ENCODE measurements around the gene DRD5. TPM values are rescaled to one million over a fixed set of nuclear protein-coding genes. Genes with fewer than 3 reads are reported as not detected.

DRD5 gene
- total and polyA plus RNA-seq, 2 donors (not counting 1 experiment from before 2014, with no cell fraction given) = not detected

DNA sequence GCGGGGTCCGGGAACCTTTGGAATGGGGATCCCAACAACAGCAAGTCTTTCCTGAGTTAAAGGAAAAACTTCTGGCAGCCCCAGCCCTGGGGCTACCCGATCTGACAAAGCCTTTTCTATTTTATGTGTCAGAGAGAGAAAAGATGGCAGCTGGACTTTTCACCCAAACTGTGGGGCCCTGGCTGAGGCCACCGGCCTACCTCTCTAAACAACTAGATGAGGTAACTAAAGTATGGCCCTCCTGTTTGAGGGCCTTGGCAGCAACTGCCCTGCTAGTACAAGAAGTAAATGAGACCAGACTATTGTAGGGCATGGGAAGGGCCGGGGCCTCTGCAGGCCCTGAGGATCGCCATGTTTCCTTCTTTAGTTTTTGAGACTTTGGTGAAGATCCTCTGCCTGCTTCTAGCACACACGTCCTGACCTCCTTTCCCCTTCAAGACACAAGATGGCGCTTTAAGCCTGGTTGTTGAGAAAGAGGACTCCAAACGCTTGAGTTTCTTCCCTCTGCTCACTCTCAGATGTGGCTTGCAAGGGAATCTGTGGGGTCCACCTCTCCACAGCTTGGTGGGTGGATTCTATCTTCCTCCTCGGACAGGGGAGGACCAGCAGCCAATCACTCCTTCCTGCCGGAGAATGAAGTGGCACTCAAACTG lies 18.5 kb upstream of the DRD5 start:
- no peak overlapping the region for H3K4me3 Mint-ChIP-seq
- TF ChIP-seq EZH2 (IDR thresholded peaks at IDR 0.05; ENCODE audit: borderline replicate concordance, insufficient read depth, low read depth, low read length, poor library complexity, severe bottlenecking) = no peak
- TF ChIP-seq, protein P1, sequence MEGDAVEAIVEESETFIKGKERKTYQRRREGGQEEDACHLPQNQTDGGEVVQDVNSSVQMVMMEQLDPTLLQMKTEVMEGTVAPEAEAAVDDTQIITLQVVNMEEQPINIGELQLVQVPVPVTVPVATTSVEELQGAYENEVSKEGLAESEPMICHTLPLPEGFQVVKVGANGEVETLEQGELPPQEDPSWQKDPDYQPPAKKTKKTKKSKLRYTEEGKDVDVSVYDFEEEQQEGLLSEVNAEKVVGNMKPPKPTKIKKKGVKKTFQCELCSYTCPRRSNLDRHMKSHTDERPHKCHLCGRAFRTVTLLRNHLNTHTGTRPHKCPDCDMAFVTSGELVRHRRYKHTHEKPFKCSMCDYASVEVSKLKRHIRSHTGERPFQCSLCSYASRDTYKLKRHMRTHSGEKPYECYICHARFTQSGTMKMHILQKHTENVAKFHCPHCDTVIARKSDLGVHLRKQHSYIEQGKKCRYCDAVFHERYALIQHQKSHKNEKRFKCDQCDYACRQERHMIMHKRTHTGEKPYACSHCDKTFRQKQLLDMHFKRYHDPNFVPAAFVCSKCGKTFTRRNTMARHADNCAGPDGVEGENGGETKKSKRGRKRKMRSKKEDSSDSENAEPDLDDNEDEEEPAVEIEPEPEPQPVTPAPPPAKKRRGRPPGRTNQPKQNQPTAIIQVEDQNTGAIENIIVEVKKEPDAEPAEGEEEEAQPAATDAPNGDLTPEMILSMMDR (IDR thresholded peaks at IDR 0.05) = peak; percentile 45
- Histone ChIP-seq H3K27ac (ENCODE audit: low read length in 2 of 2) (no peak overlapping the region), H3K79me2 (ENCODE audit: control insufficient read depth, insufficient read depth, low read length) (no peaks in the 10 kb centered on the region), H3K9ac (ENCODE audit: low read length) (no peak overlapping the region), H3K27me3 (replicated peaks in 1 of 4; ENCODE audit: control extremely low read depth in 1 of 4, control insufficient read depth in 3 of 4, insufficient read depth in 4 of 4, low read length in 3 of 4) (no peaks in the 10 kb centered on the region), H2AFZ (ENCODE audit: insufficient read depth, low read depth, low read length, poor library complexity, severe bottlenecking) (no peak overlapping the region), H3K9me3 (ENCODE audit: control extremely low read depth in 1 of 3, control insufficient read depth in 2 of 3, insufficient read depth in 1 of 3, low read length in 2 of 3) (peaks cover 0 to 4% (median 0%) of the 10 kb centered on the region in 3 donors), H3K4me3 (ENCODE audit: control extremely low read depth in 1 of 5, extremely low read depth in 1 of 5, insufficient read depth in 1 of 5, low read depth in 2 of 5, low read length in 4 of 5) (no peak overlapping the region), H3K4me2 (replicated peaks; ENCODE audit: low read depth, low read length, poor library complexity, severe bottlenecking) (no peak overlapping the region), H4K20me1 (ENCODE audit: control insufficient read depth, insufficient read depth, low read length, poor library complexity, severe bottlenecking) (no peaks in the 10 kb centered on the region), H3K4me1 (ENCODE audit: control insufficient read depth in 2 of 2, insufficient read depth in 2 of 2, low read length in 2 of 2) (no peaks in the 10 kb centered on the region), H3K36me3 (replicated peaks in 1 of 2; ENCODE audit: control extremely low read depth in 1 of 2, control insufficient read depth in 1 of 2, extremely low read depth in 1 of 2, insufficient read depth in 2 of 2, low read length in 1 of 2) (no peaks in the 10 kb centered on the region)
- H3K9me3 Mint-ChIP-seq (ENCODE audit: insufficient read depth) = no peaks in the 10 kb centered on the region
- 57% methylated on average over 5 of the region's 11 CpGs for WGBS (ENCODE audit: insufficient coverage)
- ChIA-PET CTCF (interaction anchor here (0.7 to 4.9 kb wide), 3 partner anchors 252 to 774 kb away, joined by 3 to 22 read pairs (median 3); no protein-coding TSS in a partner anchor), POLR2A (no interaction called here)
- intact Hi-C loops (cut with micrococcal nuclease) = loop anchor here (1.0 to 2.0 kb wide), 2 partner anchors 255 to 776 kb away; no protein-coding TSS in a partner anchor
- H3K27ac Mint-ChIP-seq = no peak overlapping the region
- DNase-seq = peak; percentile 48
- peaks cover 14% of the 10 kb centered on the region for H3K27me3 Mint-ChIP-seq
- ATAC-seq (ENCODE audit: low read depth) = no peak
- H3K4me1 Mint-ChIP-seq = no peaks in the 10 kb centered on the region

DNA sequence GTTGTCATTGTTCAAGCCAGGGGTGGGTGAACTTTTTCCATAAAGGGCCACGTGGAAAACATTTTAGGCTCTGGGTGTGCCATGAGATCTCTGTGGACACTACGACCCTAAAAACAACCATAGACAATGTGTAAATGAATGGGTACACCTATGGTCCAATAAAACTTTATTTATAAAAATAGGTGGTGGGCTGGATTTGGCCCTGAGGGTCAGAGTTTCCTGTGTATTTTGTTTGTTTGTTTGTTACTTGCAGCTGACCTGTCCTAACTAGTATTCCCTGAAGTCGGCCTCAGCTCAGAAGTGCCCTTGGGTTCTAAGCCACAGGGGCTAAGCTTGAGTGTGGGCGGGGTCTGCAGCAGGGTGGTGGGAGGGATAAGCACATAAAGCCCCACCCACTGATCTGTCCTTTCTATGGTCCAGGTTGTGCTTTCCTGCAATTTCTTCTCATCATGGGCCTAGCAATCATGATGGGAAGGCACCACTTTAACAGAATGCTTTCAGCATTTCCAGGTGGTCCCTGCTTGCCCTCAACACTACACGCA lies 17.2 kb upstream of the DRD5 start:
- H3K9me3 ChIP-seq (ENCODE audit: control extremely low read depth in 1 of 3, control insufficient read depth in 2 of 3, insufficient read depth in 1 of 3, low read length in 2 of 3) = no peaks in the 10 kb centered on the region
- H4K20me1 ChIP-seq (ENCODE audit: control insufficient read depth, insufficient read depth, low read length, poor library complexity, severe bottlenecking) = no peaks in the 10 kb centered on the region
- DNase-seq (no peak), ATAC-seq (ENCODE audit: low read depth) (no peak)
- no peak overlapping the region for H2AFZ ChIP-seq (ENCODE audit: insufficient read depth, low read depth, low read length, poor library complexity, severe bottlenecking)
- H3K27me3 Mint-ChIP-seq = peaks cover 18% of the 10 kb centered on the region
- TF ChIP-seq EZH2 (IDR thresholded peaks at IDR 0.05; ENCODE audit: borderline replicate concordance, insufficient read depth, low read depth, low read length, poor library complexity, severe bottlenecking) = no peak
- TF ChIP-seq, protein P1 (IDR thresholded peaks at IDR 0.05) = no peak
- no peaks in the 10 kb centered on the region for H3K36me3 ChIP-seq (replicated peaks in 1 of 2; ENCODE audit: control extremely low read depth in 1 of 2, control insufficient read depth in 1 of 2, extremely low read depth in 1 of 2, insufficient read depth in 2 of 2, low read length in 1 of 2)
- no peak overlapping the region for H3K27ac ChIP-seq (ENCODE audit: low read length in 2 of 2)
- no peaks in the 10 kb centered on the region for H3K4me1 Mint-ChIP-seq
- CTCF ChIA-PET = interaction anchor here (4.9 kb wide), 1 partner anchor 251 kb away, joined by 22 read pairs; no protein-coding TSS in a partner anchor
- H3K27me3 ChIP-seq (replicated peaks in 1 of 4; ENCODE audit: control extremely low read depth in 1 of 4, control insufficient read depth in 3 of 4, insufficient read depth in 4 of 4, low read length in 3 of 4) = no peaks in the 10 kb centered on the region
- H3K4me1 ChIP-seq (ENCODE audit: control insufficient read depth in 2 of 2, insufficient read depth in 2 of 2, low read length in 2 of 2) = no peaks in the 10 kb centered on the region
- H3K4me3 Mint-ChIP-seq = no peak overlapping the region
- POLR2A ChIA-PET = no interaction called here
- no peaks in the 10 kb centered on the region for H3K79me2 ChIP-seq (ENCODE audit: control insufficient read depth, insufficient read depth, low read length)
- H3K9ac ChIP-seq (ENCODE audit: low read length) = no peak overlapping the region
- no peaks in the 10 kb centered on the region for H3K9me3 Mint-ChIP-seq (ENCODE audit: insufficient read depth)
- intact Hi-C loops (cut with micrococcal nuclease) = no loop called here
- whole genome bisulfite sequencing (ENCODE audit: insufficient coverage) = 100% methylated on average over 1 of the region's 5 CpGs
- no peak overlapping the region for H3K4me2 ChIP-seq (replicated peaks; ENCODE audit: low read depth, low read length, poor library complexity, severe bottlenecking)
- H3K27ac Mint-ChIP-seq = no peak overlapping the region
- no peak overlapping the region for H3K4me3 ChIP-seq (ENCODE audit: control extremely low read depth in 1 of 5, extremely low read depth in 1 of 5, insufficient read depth in 1 of 5, low read depth in 2 of 5, low read length in 4 of 5)

Measured in B cell (primary cell).